Liver (tissue), 9 donors: ENCODE measurements around the gene C3orf38. TPM values are rescaled to one million over a fixed set of nuclear protein-coding genes. Genes with fewer than 3 reads are reported as not detected.

Experiments used
- DNase-seq: peaks from one replicate; pipeline ENCODE4 v3.0.0-alpha.2; 2017; ENCODE audit warnings: low spot score
- H3K27ac ChIP-seq, 2 donors: one replicate each; pipeline ENCODE4 v1.7.0; 2013; ENCODE audit warnings: inconsistent platforms in 2 of 2, low read length in 2 of 2, control low read depth in 1 of 2, low read depth in 1 of 2, mild to moderate bottlenecking in 1 of 2
- H3K27me3 ChIP-seq, 4 donors: one replicate each; pipeline versions ENCODE4 v1.6.1 to v1.7.0; 2013; ENCODE audit warnings: low read length in 3 of 4, inconsistent platforms in 1 of 4, mild to moderate bottlenecking in 1 of 4, moderate library complexity in 1 of 4; ENCODE audit not compliant: control insufficient read depth in 4 of 4, insufficient read depth in 4 of 4
- H3K36me3 ChIP-seq, 4 donors: one replicate each; pipeline versions ENCODE4 v1.6.1 to v1.7.0; 2013; ENCODE audit warnings: low read length in 3 of 4, mild to moderate bottlenecking in 3 of 4, low read depth in 1 of 4, moderate library complexity in 1 of 4; ENCODE audit not compliant: control insufficient read depth in 4 of 4, insufficient read depth in 3 of 4
- H3K4me1 ChIP-seq, 4 donors: one replicate each; pipeline versions ENCODE4 v1.6.1 to v1.7.0; 2013; ENCODE audit warnings: low read length in 3 of 4, mild to moderate bottlenecking in 3 of 4, moderate library complexity in 1 of 4; ENCODE audit not compliant: control insufficient read depth in 4 of 4, insufficient read depth in 4 of 4
- H3K4me3 ChIP-seq, 3 donors: one replicate each; pipeline versions ENCODE4 v1.6.1 to v1.7.0; 2013; ENCODE audit warnings: low read length in 3 of 3, control low read depth in 1 of 3, low read depth in 1 of 3, mild to moderate bottlenecking in 1 of 3
- H3K9ac ChIP-seq, 2 donors: one replicate each; pipeline ENCODE4 v1.7.0; 2013; ENCODE audit warnings: low read length in 2 of 2, mild to moderate bottlenecking in 2 of 2, moderate library complexity in 2 of 2, control low read depth in 1 of 2, low read depth in 1 of 2
- H3K9me3 ChIP-seq, 4 donors: one replicate each; pipeline versions ENCODE4 v1.6.1 to v1.7.0; 2013; ENCODE audit warnings: low read length in 3 of 4; ENCODE audit not compliant: control insufficient read depth in 4 of 4
- EGR1 ChIP-seq, 2 donors: IDR thresholded peaks; 2 replicates each; pipeline ENCODE4 v1.6.1; 2016 to 2018; ENCODE audit warnings: antibody characterized with exemption in 2 of 2, low read depth in 2 of 2
- FOXA1 ChIP-seq: IDR thresholded peaks from 2 replicates; pipeline ENCODE4 v1.6.1; 2016; ENCODE audit warnings: antibody characterized with exemption
- FOXA2 ChIP-seq: IDR thresholded peaks from 2 replicates; pipeline ENCODE4 v1.6.1; 2016; ENCODE audit warnings: antibody characterized with exemption
- GABPA ChIP-seq, 2 donors: IDR thresholded peaks in 1 of 2; conservative IDR thresholded peaks in 1 of 2; 2 replicates each; pipeline ENCODE4 v1.6.1; 2016; ENCODE audit warnings: antibody characterized with exemption in 2 of 2, mild to moderate bottlenecking in 1 of 2, moderate library complexity in 1 of 2
- HNF4A ChIP-seq, 2 donors: conservative IDR thresholded peaks; 2 replicates each; pipeline ENCODE4 v1.6.1; 2016; ENCODE audit warnings: antibody characterized with exemption in 2 of 2, mild to moderate bottlenecking in 2 of 2
- HNF4G ChIP-seq: IDR thresholded peaks from 2 replicates; pipeline ENCODE4 v1.6.1; 2016; ENCODE audit warnings: antibody characterized with exemption
- JUND ChIP-seq, 2 donors: IDR thresholded peaks; 2 replicates each; pipeline ENCODE4 v1.6.1; 2016; ENCODE audit warnings: antibody characterized with exemption in 2 of 2
- NR2F2 ChIP-seq: IDR thresholded peaks from 2 replicates; pipeline ENCODE4 v1.6.1; 2016; ENCODE audit warnings: antibody characterized with exemption
- RAD21 ChIP-seq, 2 donors: IDR thresholded peaks; 2 replicates each; pipeline ENCODE4 v1.6.1; 2016; ENCODE audit warnings: antibody characterized with exemption in 2 of 2, mild to moderate bottlenecking in 2 of 2
- RXRA ChIP-seq, 2 donors: IDR thresholded peaks; 2 replicates each; pipeline ENCODE4 v1.6.1; 2017 to 2018; ENCODE audit warnings: antibody characterized with exemption in 2 of 2, mild to moderate bottlenecking in 1 of 2
- SP1 ChIP-seq: IDR thresholded peaks from 2 replicates; pipeline ENCODE4 v1.6.1; 2018; ENCODE audit warnings: antibody characterized with exemption, mild to moderate bottlenecking
- TAF1 ChIP-seq: conservative IDR thresholded peaks from 2 replicates; pipeline ENCODE4 v1.6.1; 2016; ENCODE audit warnings: antibody characterized with exemption, mild to moderate bottlenecking
- YY1 ChIP-seq: IDR thresholded peaks from 2 replicates; pipeline ENCODE4 v1.6.1; 2016; ENCODE audit warnings: antibody characterized with exemption, mild to moderate bottlenecking
- WGBS: extraction: QIAGEN DNeasy Blood & Tissue Kit; methylation state at CpG from one replicate; pipeline ENCODE4 v1.1.7; 2013; 5-methylcytosine and 5-hydroxymethylcytosine counted together
- polyA plus RNA-seq, 2 donors: library from polyadenylated mRNA; stranded (reverse) in 1 of 2; unstranded in 1 of 2; fragments of 200-250 nt in 1 of 2; fragments of >200 nt in 1 of 2; fragmentation: Nextera tagmentation in 1 of 2; extraction: Ambion mirVana in 1 of 2; gene quantifications; one replicate each; pipeline versions ENCODE4 v1.2.1 to v1.2.3, GENCODE V29; 2013 to 2015
- total RNA-seq, 2 donors: library from RNA; depleted of rRNA; stranded (reverse); fragments of >200 nt; gene quantifications; one replicate each; pipeline ENCODE4 v1.2.3, GENCODE V29; 2014
- TF ChIP-seq, protein P1 (sequence below): IDR thresholded peaks from 2 replicates; pipeline ENCODE4 v1.6.1; 2016; ENCODE audit warnings: antibody characterized with exemption
- TF ChIP-seq, protein P2 (sequence below): fragments of 150-350 bp; IDR thresholded peaks from 2 replicates; pipeline ENCODE4 v1.5.1; 2017; ENCODE audit warnings: improper control_type of control experiment, low read depth, low read length; ENCODE audit not compliant: missing input control
- TF ChIP-seq, protein P3 (sequence below): IDR thresholded peaks from 2 replicates; pipeline ENCODE4 v1.6.1; 2016; ENCODE audit warnings: antibody characterized with exemption, mild to moderate bottlenecking
- TF ChIP-seq, protein P4 (sequence below): IDR thresholded peaks from 2 replicates; pipeline ENCODE4 v1.6.1; 2016; ENCODE audit warnings: antibody characterized with exemption
- TF ChIP-seq, protein P5 (sequence below): IDR thresholded peaks from 2 replicates; pipeline ENCODE4 v1.6.1; 2016; ENCODE audit warnings: antibody characterized with exemption
- donor health status: healthy.
- donor health status: healthy.
- donor health status: healthy.
- donor health status: healthy.
- donor health status: healthy.

Gene C3orf38
- total and polyA plus RNA-seq, 4 donors: 4.6 to 16.0 (median 8.1) TPM

DNA sequence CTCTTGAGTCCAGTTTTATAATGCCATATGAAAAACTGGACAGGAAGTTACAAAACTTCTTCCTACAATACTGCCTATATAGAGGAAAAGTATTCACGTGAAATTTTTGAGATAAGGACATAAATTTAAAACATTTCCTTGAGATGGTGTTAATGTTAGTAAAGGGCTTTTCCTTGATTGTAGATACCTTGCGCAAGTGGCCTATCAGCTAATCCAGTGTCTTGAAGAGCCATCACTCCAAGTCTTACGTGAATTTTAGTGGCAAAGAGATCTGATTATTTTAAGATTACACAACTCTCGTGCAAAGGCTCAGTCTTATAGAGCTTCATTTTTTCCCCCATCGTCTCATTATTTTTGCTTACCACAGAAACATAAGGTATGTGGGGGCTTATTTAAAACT lies 18.4 kb downstream of the C3orf38 start:
- H3K9me3 ChIP-seq: no peaks in the 10 kb centered on the region
- no peaks in the 10 kb centered on the region for H3K27me3 ChIP-seq
- no peaks in the 10 kb centered on the region for H3K4me1 ChIP-seq
- H3K4me3 ChIP-seq: no peak overlapping the region
- H3K9ac ChIP-seq: no peak overlapping the region
- no peak for TF ChIP-seq HNF4G
- no peak for TF ChIP-seq JUND (IDR thresholded peaks at IDR 0.05)
- no peak for TF ChIP-seq HNF4A (conservative IDR thresholded peaks at IDR 0.05)
- TF ChIP-seq, protein P1, sequence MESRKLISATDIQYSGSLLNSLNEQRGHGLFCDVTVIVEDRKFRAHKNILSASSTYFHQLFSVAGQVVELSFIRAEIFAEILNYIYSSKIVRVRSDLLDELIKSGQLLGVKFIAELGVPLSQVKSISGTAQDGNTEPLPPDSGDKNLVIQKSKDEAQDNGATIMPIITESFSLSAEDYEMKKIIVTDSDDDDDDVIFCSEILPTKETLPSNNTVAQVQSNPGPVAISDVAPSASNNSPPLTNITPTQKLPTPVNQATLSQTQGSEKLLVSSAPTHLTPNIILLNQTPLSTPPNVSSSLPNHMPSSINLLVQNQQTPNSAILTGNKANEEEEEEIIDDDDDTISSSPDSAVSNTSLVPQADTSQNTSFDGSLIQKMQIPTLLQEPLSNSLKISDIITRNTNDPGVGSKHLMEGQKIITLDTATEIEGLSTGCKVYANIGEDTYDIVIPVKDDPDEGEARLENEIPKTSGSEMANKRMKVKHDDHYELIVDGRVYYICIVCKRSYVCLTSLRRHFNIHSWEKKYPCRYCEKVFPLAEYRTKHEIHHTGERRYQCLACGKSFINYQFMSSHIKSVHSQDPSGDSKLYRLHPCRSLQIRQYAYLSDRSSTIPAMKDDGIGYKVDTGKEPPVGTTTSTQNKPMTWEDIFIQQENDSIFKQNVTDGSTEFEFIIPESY: no peak
- TF ChIP-seq, protein P2, sequence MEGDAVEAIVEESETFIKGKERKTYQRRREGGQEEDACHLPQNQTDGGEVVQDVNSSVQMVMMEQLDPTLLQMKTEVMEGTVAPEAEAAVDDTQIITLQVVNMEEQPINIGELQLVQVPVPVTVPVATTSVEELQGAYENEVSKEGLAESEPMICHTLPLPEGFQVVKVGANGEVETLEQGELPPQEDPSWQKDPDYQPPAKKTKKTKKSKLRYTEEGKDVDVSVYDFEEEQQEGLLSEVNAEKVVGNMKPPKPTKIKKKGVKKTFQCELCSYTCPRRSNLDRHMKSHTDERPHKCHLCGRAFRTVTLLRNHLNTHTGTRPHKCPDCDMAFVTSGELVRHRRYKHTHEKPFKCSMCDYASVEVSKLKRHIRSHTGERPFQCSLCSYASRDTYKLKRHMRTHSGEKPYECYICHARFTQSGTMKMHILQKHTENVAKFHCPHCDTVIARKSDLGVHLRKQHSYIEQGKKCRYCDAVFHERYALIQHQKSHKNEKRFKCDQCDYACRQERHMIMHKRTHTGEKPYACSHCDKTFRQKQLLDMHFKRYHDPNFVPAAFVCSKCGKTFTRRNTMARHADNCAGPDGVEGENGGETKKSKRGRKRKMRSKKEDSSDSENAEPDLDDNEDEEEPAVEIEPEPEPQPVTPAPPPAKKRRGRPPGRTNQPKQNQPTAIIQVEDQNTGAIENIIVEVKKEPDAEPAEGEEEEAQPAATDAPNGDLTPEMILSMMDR: no peak
- TF ChIP-seq YY1: no peak
- TF ChIP-seq, protein P3, sequence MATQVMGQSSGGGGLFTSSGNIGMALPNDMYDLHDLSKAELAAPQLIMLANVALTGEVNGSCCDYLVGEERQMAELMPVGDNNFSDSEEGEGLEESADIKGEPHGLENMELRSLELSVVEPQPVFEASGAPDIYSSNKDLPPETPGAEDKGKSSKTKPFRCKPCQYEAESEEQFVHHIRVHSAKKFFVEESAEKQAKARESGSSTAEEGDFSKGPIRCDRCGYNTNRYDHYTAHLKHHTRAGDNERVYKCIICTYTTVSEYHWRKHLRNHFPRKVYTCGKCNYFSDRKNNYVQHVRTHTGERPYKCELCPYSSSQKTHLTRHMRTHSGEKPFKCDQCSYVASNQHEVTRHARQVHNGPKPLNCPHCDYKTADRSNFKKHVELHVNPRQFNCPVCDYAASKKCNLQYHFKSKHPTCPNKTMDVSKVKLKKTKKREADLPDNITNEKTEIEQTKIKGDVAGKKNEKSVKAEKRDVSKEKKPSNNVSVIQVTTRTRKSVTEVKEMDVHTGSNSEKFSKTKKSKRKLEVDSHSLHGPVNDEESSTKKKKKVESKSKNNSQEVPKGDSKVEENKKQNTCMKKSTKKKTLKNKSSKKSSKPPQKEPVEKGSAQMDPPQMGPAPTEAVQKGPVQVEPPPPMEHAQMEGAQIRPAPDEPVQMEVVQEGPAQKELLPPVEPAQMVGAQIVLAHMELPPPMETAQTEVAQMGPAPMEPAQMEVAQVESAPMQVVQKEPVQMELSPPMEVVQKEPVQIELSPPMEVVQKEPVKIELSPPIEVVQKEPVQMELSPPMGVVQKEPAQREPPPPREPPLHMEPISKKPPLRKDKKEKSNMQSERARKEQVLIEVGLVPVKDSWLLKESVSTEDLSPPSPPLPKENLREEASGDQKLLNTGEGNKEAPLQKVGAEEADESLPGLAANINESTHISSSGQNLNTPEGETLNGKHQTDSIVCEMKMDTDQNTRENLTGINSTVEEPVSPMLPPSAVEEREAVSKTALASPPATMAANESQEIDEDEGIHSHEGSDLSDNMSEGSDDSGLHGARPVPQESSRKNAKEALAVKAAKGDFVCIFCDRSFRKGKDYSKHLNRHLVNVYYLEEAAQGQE: no peak
- TF ChIP-seq, protein P4, sequence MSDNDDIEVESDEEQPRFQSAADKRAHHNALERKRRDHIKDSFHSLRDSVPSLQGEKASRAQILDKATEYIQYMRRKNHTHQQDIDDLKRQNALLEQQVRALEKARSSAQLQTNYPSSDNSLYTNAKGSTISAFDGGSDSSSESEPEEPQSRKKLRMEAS: no peak
- TF ChIP-seq RAD21 (IDR thresholded peaks at IDR 0.05): no peak
- TF ChIP-seq TAF1: no peak
- no peak for TF ChIP-seq NR2F2
- no peak for TF ChIP-seq GABPA (IDR thresholded peaks at IDR 0.05 in 1 of 2, conservative IDR thresholded peaks at IDR 0.05 in 1 of 2)
- no peak for TF ChIP-seq RXRA (IDR thresholded peaks at IDR 0.05)
- no peak for TF ChIP-seq FOXA2
- TF ChIP-seq SP1: no peak
- TF ChIP-seq, protein P5, sequence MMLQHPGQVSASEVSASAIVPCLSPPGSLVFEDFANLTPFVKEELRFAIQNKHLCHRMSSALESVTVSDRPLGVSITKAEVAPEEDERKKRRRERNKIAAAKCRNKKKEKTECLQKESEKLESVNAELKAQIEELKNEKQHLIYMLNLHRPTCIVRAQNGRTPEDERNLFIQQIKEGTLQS: no peak
- TF ChIP-seq FOXA1: no peak
- TF ChIP-seq EGR1 (IDR thresholded peaks at IDR 0.05; ENCODE audit: low read depth in 2 of 2): no peak
- no peak for DNase-seq
- H3K36me3 ChIP-seq: peaks cover 0 to 3% (median 0%) of the 10 kb centered on the region in 4 donors
- no peak overlapping the region for H3K27ac ChIP-seq
- WGBS: 88% methylated on average over 5 of the region's 5 CpGs
